Tibial nerve (tissue), 4 donors: ENCODE measurements around the gene TENM3. TPM values are rescaled to one million over a fixed set of nuclear protein-coding genes. Genes with fewer than 3 reads are reported as not detected.

Experiments
- DNase-seq, 2 donors: peaks; one replicate each; pipeline ENCODE4 v3.0.0-alpha.2; 2019; ENCODE audit warnings: low spot score in 2 of 2
- H3K27ac ChIP-seq, 4 donors: fragments of 200-600 bp; sonication (generic) in 3 of 4; one replicate each; pipeline ENCODE4 v1.5.1; 2017 to 2019; ENCODE audit warnings: mild to moderate bottlenecking in 1 of 4
- H3K27me3 ChIP-seq, 2 donors: fragments of 200-600 bp; sonication (generic) in 1 of 2; one replicate each; pipeline versions ENCODE4 v1.5.1 to v1.6.0; 2017 to 2019
- H3K36me3 ChIP-seq, 3 donors: fragments of 200-600 bp; sonication (generic); one replicate each; pipeline ENCODE4 v1.5.1; 2018 to 2019
- H3K4me1 ChIP-seq, 4 donors: fragments of 200-600 bp; sonication (generic) in 3 of 4; one replicate each; pipeline ENCODE4 v1.5.1; 2017 to 2019
- H3K4me3 ChIP-seq, 4 donors: fragments of 200-600 bp; sonication (generic) in 3 of 4; one replicate each; pipeline ENCODE4 v1.5.1; 2017 to 2019; ENCODE audit warnings: mild to moderate bottlenecking in 1 of 4, moderate library complexity in 1 of 4
- H3K9me3 ChIP-seq, 4 donors: fragments of 200-600 bp; sonication (generic) in 3 of 4; one replicate each; pipeline ENCODE4 v1.5.1; 2017 to 2019
- EP300 ChIP-seq, 2 donors: sonication (generic); formaldehyde crosslinking; IDR thresholded peaks; one replicate each; pipeline ENCODE4 v1.6.1; 2017; ENCODE audit warnings: antibody characterized with exemption in 2 of 2, mild to moderate bottlenecking in 1 of 2
- POLR2A ChIP-seq, 2 donors: fragments of 450-650 bp; IDR thresholded peaks; one replicate each; pipeline ENCODE4 v1.6.1; 2017; ENCODE audit warnings: antibody characterized with exemption in 2 of 2, mild to moderate bottlenecking in 2 of 2, moderate library complexity in 2 of 2
- WGBS, 2 donors: methylation state at CpG; one replicate each; pipeline ENCODE4 v1.1.5; 2018; 5-methylcytosine and 5-hydroxymethylcytosine counted together
- total RNA-seq, 4 donors: library from RNA; depleted of rRNA; stranded (reverse); fragments of >200 nt; gene quantifications; one replicate each; pipeline ENCODE4 v1.1.0, GENCODE V29; 2016
- TF ChIP-seq, protein P1 (sequence below), 5 experiments: fragments of 200-600 bp in 3 of 5; fragments of 450-650 bp in 2 of 5; sonication (generic) in 3 of 5; IDR thresholded peaks; one replicate each; pipeline ENCODE4 v1.5.1; 2016 to 2019; ENCODE audit warnings: antibody characterized with exemption in 5 of 5, mild to moderate bottlenecking in 3 of 5, moderate library complexity in 2 of 5

Gene TENM3
- total RNA-seq, 4 donors from 2014 or later: 19.0 to 60.5 (median 29.4) TPM

DNA sequence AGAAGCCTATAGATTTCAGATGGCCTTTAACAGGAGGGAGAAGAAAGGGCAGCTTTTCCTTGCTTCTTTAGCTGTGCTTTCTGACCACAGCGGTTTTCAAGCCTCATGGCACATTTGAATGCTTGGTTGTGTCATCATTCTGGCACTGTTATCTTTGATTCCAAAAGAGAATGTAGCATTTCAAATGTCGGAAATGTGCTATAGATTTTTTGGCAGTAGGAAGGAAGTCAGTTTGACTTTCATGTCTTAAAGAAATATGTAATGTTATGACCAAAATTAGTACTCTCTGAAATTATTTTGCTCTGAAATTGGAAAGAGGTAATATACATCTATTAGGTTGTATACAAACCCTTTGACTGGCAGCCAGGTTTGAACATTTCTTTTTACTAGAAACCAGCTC, 171.9 kb downstream of the TENM3 start:
- Histone ChIP-seq H3K9me3 (peaks cover 0 to 15% (median 0%) of the 10 kb centered on the region in 4 donors), H3K4me1 (no peaks in the 10 kb centered on the region), H3K36me3 (no peaks in the 10 kb centered on the region), H3K4me3 (no peak overlapping the region), H3K27ac (no peak overlapping the region), H3K27me3 (no peaks in the 10 kb centered on the region)
- DNase-seq: no peak
- TF ChIP-seq, protein P1, sequence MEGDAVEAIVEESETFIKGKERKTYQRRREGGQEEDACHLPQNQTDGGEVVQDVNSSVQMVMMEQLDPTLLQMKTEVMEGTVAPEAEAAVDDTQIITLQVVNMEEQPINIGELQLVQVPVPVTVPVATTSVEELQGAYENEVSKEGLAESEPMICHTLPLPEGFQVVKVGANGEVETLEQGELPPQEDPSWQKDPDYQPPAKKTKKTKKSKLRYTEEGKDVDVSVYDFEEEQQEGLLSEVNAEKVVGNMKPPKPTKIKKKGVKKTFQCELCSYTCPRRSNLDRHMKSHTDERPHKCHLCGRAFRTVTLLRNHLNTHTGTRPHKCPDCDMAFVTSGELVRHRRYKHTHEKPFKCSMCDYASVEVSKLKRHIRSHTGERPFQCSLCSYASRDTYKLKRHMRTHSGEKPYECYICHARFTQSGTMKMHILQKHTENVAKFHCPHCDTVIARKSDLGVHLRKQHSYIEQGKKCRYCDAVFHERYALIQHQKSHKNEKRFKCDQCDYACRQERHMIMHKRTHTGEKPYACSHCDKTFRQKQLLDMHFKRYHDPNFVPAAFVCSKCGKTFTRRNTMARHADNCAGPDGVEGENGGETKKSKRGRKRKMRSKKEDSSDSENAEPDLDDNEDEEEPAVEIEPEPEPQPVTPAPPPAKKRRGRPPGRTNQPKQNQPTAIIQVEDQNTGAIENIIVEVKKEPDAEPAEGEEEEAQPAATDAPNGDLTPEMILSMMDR (IDR thresholded peaks at IDR 0.05): no peak
- TF ChIP-seq EP300 (IDR thresholded peaks at IDR 0.05) (no peak), POLR2A (IDR thresholded peaks at IDR 0.05) (no peak)
- 50 to 62% methylated on average over 2 of the region's 2 CpGs for WGBS, 2 donors

DNA sequence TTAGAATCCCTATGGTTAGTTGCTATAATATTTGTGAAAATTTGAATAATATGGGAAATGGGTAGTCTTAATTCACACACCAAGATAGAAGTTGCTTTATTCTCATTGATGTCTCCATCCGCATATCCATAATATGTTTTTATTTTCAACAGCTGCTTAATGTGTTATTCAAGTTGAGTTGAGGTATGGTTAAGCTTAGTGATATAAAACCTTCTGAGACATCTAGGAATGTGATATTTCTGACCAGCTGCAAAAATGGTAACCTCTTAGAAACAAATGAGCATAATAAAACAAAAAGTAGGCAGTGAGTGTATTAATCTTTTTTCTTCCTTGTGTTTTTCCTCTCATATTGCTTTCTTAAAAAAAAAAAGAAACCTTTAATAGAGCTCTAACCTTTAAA, 172.9 kb downstream of the TENM3 start:
- Histone ChIP-seq H3K36me3 (no peaks in the 10 kb centered on the region), H3K27me3 (no peaks in the 10 kb centered on the region), H3K4me3 (no peak overlapping the region), H3K27ac (no peak overlapping the region), H3K4me1 (no peaks in the 10 kb centered on the region), H3K9me3 (peaks cover 0 to 15% (median 0%) of the 10 kb centered on the region in 4 donors)
- TF ChIP-seq POLR2A (IDR thresholded peaks at IDR 0.05): no peak
- no peak for TF ChIP-seq EP300 (IDR thresholded peaks at IDR 0.05)
- DNase-seq: no peak
- 81 to 85% methylated on average over 1 of the region's 1 CpG for WGBS, 2 donors

DNA sequence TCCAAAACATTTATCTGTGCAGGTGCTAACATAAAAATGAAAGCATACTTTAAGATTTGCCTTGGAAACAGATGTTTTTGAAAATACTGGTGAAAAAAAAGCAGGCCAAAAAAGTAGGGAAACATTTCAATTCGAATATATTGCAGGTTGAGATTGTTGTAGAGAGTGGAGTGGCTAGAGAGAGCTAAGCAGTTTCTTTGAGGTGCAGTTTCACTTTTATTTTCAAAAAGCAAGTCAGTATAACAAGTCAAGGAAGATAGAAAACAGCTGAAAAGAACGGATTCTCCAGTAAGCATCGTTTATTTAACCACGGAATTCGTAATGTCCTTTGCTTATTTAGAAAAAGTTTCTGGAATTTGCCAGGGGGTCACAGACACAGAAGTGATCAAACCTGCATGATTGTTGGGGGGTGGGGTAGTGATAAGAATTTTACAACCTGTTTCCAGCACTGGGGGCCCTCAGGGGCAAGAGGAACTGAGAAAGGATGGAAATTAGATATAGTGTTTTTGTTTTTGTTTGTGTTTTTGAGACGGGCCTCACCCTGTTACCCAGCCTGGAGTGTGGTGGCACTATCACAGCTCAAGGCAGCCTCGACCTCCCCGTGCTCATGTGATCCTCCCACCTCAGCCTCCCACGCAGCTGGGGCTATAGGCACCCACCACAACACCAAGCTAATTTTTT, 175.0 kb downstream of the TENM3 start:
- H3K27me3 ChIP-seq: no peaks in the 10 kb centered on the region
- no peaks in the 10 kb centered on the region for H3K36me3 ChIP-seq
- no peak for DNase-seq
- H3K4me1 ChIP-seq: no peaks in the 10 kb centered on the region
- WGBS, 2 donors: 61 to 66% methylated on average over 9 of the region's 9 CpGs
- TF ChIP-seq POLR2A (IDR thresholded peaks at IDR 0.05): no peak
- no peak for TF ChIP-seq EP300 (IDR thresholded peaks at IDR 0.05)
- TF ChIP-seq, protein P1 (IDR thresholded peaks at IDR 0.05): no peak
- peaks cover 0 to 7% (median 0%) of the 10 kb centered on the region in 4 donors for H3K9me3 ChIP-seq
- no peak overlapping the region for H3K27ac ChIP-seq
- H3K4me3 ChIP-seq: no peak overlapping the region

DNA sequence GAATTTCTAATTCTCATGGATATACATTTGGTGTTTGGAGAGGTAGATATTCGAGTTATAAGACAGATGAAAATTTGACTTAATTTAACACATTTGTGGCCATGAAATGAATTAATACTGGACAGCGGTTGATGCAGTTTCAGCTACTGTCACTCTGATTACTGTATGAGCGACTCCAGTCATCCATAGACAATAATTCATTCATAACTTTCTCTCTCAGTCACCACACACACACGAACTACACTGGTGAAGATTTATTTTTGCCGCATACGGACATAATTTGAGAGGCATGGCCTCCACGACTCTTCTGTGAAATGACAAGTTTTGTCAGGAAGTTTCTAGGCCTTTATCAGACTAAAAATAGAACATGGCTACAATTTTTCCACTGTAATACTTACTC, 177.0 kb downstream of the TENM3 start:
- H3K27ac ChIP-seq: no peak overlapping the region

DNA sequence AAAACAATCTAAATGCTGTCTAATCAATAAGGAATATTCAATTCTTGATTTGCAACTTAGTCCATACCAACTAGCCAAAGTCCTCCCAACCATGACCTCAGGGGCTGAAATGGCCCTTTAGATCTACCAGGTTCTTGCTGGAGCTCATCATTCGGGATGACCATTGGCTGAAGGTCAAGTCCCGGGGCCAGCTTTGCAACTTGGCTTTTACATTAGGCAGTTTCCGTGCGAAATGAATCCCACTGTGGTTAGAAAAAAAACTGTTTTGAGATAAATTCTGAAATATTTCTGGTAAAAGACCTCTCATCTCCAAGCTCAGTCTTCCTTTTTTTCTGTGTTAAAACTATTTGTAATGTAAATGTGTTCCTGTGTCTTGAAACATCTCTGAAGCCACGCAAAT, 178.6 kb downstream of the TENM3 start:
- Histone ChIP-seq H3K4me3 (no peak overlapping the region), H3K27me3 (no peaks in the 10 kb centered on the region), H3K4me1 (no peaks in the 10 kb centered on the region), H3K36me3 (no peaks in the 10 kb centered on the region), H3K9me3 (no peaks in the 10 kb centered on the region), H3K27ac (no peak overlapping the region)
- TF ChIP-seq, protein P1 (IDR thresholded peaks at IDR 0.05): no peak
- WGBS, 2 donors: 60 to 61% methylated on average over 5 of the region's 5 CpGs
- DNase-seq: no peak

More for the DNA sequence above, 177.0 kb downstream of the TENM3 start:
- Histone ChIP-seq H3K4me1 (no peaks in the 10 kb centered on the region), H3K27me3 (no peaks in the 10 kb centered on the region), H3K9me3 (no peaks in the 10 kb centered on the region), H3K4me3 (no peak overlapping the region), H3K36me3 (no peaks in the 10 kb centered on the region)
- DNase-seq: no peak
- 42 to 48% methylated on average over 7 of the region's 7 CpGs for WGBS, 2 donors
- TF ChIP-seq, protein P1 (IDR thresholded peaks at IDR 0.05): no peak
- no peak for TF ChIP-seq POLR2A (IDR thresholded peaks at IDR 0.05)
- TF ChIP-seq EP300 (IDR thresholded peaks at IDR 0.05): no peak
